GM21737 (cell line): Measurements from ENCODE around the gene COX15.
"Not testable (repeated sequence)": the region's sequence is repeated elsewhere in the genome, so short reads cannot be mapped to it uniquely, and the experiment has no call there.

ENCODE experiments used
- ATAC-seq: cut with Tn5 transposase; IDR thresholded peaks from one replicate; pipeline ENCODE4 v1.9.1; 2021; ENCODE audit warnings: mild to moderate bottlenecking, moderate library complexity; ENCODE audit not compliant: unreplicated experiment

The COX15 gene

DNA sequence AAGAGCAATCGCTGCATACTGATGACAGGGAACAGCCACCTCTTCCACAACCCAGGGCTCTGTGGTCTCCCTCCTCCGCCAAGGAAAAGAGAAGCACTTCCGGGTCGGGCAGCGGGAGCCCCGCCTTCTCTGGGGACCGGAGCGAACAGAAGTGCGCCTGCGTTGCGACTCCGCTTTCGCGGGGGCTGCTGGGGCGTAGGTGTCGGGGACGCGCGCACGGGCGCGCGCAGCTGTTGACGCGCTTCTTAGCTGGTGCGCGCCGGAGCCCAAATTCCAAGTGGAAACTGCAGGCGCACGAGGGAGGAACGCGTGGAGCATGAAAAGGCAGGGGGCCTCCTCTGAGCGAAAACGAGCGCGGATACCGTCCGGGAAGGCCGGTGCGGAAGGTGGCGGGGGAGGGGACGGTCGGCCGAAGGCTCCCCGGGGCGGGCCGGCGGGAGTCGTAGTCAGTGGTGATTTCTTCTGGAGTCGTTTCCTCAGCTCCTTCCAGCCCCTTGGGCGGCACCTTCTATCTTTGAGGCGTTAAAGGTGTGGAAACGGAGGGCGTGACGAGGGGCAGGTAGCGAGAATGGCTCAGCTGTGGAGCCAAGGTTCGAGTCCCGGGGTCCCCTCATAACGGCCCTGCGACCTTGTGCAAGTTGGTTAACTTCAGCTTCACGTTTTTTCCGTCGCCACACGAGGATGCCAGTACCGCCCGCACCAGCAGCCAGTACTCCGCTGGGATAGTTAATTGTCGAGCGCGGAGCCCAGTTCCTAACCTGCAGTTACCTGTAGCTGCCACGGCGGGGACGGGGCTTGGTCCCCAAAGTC is at the start of gene COX15, which contains the start of gene CUTC:
TSS of gene COX15 (minus strand) at position 95 of the 810 bp plus-strand sequence. CDS start at position 17, 78 bp downstream.
TSS of gene CUTC (plus strand) at position 202 of the 810 bp plus-strand sequence. CDS start at position 317, 115 bp downstream.
- peak; percentile 93 for ATAC-seq

DNA sequence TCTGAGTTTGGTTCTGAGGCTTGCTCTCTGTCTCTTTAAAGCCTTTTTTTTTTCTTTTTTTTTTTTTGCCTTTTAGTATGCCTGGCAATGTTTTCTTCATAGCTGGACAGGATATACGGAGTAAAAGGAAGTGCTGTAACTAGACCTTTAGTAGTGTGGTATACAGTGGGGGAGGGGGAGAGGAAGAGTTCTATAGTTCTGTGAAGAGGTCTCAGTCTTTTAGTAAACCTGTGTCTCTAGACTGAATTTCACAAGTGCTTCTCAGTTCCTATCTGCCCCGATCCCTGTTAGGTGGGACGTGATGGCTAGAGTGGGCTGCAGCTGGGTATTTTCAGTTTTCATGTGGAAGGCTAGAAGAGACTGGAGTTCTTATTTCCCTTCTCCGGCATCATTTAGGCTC is 47.4 kb upstream of the COX15 start:
- ATAC-seq = no peak

DNA sequence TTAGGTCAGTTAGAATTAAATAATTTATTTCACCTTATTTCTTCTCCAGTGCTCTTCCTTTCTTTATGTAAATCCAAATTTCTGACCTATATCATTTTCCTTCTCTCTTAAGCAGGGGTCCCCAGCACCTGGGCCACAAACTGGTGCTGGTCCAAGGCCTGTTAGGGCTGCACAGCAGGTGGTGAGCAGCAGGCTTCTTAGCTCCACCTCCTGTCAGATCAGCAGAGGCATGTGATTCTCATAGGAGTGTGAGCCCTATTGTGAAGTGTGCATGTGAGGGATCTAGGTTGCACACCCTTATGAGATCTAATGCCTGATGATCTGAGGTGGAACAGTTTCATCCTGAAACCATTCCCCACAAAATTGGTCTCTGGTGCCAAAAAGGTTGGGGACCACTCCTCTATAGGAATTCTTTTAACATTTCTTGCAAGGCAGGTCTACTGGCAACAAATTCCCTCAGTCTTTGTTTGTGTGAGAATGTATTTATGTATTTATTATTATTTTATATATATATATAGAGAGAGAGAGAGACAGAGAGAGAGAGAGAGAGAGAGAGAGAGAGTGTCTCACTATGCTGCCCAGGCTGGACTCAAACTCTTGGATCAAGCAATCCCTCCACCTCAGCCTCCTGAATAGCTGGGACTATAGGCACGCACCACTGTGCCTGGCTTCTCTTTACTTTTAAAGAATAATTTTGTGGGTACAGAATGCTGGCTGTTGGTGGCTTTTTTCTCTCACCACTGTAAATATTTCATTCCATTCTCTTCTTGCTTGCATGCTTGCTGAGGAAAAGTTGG is 46.2 kb upstream of the COX15 start:
- ATAC-seq = no peak

DNA sequence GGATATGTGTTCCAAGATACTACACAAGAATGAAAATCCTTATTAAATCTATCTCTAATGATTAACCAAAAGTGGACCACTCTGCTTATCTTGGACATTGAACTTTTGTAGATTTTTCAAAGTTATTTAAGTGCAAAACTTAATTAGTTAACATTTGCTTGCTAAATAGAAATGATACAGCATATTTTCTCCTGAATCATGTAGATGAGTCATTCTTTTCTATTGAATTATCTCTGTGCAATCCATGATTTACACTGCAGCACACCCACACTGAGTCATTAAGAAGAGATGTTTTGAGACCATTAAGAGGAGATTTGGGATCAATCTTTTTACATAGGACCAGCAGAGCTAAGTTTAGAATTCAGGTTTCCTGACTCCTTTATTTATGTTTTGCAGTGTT is 43.9 kb upstream of the COX15 start:
- no peak for ATAC-seq

DNA sequence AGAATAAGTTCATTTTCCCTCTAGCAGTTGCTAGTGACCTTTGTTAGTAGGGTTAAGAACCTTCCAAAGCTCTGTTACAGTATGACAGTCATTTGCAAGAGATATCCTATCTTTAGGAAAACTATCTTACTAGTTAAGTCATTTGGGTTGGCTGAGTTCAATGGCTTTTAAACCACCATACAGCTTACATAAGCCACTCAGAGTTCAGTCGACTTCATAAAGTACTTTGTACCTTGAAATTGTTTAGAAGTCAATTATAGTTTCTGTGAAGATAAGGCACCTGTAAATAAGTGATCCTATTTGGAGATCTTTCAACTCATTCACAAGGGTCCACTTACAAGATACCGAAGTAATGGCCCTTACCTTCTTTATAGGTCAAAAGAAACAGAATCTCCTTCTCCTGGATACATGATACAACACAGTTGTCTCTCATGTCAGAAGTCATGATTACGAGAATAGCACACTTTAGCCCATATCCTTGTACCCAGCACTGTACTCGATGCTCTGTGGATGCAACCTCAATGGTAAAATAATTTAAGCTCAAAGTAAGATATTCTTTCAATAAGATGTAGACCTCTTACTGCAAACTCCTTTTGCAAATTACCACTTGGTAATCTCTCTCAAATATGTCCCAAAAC is 38.6 kb upstream of the COX15 start:
- ATAC-seq = no peak

DNA sequence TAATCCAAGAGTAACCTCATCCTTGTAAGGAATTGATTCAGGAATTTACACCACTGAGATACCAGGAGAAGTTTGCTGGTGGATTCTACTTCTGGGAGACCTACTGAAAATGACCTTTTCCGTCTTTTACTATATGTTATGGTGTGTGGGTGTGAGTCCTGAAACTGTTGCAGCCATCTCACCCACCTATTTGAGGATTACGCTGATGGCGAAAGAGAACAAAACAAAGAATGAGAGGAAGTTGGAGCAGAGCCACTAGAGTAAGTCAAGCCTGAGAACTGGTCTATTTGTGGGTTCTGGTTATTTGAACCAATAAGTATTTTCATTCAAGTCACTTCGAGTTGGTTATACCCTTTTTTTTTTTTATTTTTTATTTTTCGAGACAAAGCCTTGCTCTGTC is 37.8 kb upstream of the COX15 start:
- ATAC-seq = no peak

DNA sequence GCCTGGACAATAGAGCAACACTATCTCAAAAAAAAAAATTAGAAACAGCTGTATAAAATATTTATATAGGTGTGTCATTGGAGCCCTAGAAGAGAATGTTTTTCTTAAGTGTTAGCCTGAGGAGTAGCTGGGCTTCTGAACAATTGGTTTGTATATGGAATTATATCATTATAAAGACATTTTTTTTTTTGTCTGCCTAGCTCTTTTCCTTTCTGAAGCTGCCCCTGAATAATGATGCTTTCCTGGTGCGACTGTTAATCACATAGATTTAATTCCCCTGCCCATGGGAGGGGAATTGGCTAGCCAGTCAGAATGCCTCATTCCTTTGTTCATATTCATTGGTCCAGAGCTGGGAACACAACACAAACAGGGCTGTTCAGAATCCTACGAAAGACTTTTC is 36.6 kb upstream of the COX15 start:
- no peak for ATAC-seq

DNA sequence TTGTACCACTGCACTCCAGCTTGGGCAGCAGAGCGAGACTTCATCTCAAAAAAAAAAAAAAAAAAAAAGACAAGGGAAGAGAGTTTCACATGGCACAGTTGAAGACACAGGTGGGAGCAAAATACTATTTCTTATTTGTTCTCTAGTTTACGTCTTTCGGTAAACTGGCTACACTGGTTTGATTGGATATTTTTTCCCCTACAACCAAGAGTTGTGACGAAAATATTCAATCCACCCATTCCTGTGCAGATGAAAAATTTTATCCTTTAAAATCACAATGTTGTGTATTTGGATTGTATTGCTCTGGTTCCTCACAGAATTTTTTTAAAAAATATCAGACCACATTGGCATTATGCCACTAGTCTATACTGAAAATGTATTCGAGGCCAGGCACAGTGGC is 36.0 kb upstream of the COX15 start:
- ATAC-seq = no peak

DNA sequence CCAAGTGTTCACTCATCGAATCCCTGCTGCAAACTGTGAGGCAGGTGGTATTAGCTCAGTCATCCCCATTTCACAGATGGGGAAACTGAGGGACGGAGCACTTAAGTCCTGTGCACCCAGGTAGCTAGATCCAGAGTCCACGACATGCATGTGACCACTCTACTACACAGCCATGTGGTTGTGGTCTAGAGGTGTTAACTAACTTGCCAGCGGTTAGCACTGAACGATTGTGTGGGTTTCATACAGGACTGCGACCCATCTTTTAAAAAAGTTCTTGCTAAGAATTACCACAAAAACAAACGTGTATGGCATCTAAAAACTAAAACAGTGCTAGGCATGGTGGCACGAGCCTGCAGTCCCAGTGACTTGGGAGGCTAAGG is 34.4 kb upstream of the COX15 start:
- ATAC-seq = peak; percentile 75

DNA sequence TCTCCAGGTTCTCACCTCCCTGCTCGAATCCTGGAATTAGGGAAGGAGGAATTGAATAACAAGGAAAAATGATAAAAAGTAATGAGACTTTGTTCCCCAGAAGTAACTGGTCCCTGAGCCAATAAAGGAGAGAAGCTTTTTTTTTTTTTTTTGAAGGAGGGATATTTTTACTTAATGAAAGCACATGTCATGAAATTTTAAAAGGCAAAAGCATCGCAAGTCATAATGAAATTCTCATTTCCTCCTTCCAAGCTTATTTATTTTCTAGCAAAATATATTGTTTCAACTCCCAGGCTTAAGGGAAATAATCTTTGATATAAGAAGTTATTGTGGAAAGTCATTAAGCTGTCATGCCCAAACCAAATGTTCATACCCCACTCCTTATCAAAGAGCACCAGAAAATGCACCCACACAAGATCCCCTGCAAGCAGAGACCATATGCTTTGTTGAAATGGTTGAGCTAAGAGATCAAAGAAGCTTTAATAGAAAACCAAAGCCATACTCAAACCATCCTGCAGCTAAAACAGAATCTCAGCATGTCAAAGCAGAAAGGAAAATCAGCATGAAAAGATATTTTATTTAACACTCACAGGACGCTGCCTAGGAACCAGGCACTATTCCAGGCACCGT is 33.9 kb upstream of the COX15 start:
- peak; percentile 17 for ATAC-seq

DNA sequence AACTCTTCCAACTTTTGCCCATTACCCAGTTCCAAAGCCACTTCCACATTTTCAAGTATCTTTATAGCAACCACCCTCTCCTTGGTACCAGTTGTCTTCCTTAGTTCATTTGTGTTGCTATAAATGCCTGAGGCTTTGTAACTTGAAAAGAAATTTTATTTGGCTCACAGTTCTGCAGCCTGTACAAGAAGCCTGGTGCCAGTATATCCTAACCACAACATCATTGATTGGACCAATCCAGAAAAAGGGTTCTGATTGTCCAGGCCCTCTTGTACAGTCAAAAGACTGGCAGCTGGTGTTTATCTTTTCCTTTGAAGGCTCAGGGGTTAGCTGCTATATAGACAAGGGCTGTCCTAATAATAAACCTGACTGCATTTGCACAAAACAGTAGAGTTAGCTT is 29.4 kb upstream of the COX15 start:
- no peak for ATAC-seq

DNA sequence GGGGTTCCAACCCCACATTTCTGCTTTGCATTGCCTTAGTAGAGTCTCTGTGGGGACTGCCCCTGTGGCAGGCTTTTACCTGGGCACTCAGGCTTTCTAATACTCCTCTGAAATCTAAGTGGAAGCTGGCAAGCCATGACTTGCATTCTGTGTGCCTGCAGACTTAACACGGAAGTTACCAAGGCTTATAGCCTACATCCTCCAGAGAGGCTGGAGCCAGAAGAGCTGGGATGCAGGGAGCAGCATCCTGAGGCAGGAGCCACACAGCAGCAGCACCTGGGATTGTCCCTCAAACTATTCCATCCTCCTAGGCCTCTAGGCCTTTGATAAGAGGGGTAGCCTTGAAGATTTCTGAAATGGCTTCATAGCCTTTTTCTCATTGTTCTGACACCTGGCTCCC is 28.4 kb upstream of the COX15 start:
- no peak for ATAC-seq

DNA sequence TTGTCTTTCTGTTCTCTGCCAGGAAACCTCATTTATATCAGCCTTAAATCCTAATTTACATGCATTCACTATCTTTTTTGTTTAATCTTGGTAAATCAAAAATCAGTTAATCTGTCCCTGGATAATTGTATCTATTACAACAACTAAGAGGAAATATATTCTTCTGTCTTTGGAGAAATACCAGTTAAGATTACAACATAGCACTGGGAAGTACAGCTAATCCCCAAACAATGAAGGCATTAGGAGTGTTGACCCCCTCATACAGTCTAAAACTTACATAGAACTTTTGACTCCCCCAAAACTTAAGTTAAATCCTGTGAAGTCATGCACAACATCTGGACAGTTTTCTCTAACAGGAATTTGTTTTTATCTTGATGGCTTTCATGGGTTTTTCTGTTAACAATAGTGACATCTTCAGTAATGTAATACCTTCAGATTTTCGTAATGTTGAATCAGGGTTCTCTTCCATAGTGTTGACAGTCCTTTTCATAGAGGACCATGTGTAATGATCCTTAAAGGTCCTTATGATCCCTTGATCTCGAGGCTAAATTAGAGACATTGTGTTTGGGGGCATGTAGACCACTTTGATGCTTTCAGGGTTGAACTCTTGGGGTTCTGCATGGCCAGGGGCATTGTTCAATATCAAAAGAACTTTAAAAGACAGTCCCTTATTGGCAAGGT is 26.4 kb upstream of the COX15 start:
- ATAC-seq = no peak

DNA sequence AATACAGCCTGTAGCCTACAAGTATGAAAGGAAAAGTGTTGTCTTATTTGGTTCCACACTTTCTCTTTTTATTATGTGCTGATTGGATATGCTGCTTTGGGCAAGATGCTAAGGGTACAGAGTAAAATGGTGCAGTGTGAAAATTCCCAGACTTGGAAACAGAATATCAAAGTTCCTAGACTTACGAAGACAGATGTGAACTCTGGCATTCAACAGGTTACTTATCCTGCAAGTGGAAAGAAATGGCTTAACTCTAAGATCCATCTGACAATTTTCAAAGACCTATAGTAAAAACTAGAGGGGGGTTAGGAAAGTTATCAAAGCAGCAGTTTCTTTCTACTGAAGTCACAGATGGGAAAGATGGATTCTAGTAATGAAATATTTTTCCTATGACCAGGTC is 24.2 kb upstream of the COX15 start:
- ATAC-seq = no peak

DNA sequence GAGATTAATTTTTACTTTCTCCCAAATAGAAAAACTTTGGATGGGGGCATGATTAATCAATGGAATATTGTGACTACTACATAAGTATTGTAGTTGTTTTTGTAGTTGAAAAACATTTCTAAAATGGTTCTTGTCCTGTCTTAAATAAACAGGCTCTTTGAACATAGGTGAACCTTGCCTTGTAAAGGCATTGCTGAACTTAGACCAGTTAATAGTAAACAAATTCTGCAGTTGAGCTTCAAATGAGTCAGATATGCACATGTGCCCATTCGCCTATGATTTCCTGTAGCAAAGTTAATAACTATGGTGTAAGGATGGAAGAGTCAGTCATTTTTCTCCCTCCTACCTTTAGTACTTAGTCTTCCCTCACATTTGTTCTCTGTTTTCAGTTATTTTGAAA is 22.7 kb upstream of the COX15 start:
- no peak for ATAC-seq

DNA sequence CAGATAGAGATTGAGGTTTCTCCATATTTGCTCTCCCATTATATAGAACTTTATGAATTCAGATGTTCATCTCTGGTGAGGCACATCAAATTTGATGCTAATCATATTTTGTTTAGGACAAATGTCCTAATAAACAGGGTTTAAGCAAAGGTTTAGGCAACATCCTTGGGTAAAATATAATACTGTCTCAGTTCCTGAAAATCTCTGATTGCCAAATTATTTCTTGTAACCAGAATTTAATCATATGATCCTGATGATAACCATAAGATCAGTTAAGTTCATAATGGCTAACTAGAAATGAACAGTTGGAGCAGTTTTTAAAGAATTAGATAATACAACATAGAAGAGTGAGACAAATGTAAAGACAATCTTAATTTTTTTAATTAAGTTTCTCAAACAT is 18.7 kb upstream of the COX15 start:
- ATAC-seq = no peak

DNA sequence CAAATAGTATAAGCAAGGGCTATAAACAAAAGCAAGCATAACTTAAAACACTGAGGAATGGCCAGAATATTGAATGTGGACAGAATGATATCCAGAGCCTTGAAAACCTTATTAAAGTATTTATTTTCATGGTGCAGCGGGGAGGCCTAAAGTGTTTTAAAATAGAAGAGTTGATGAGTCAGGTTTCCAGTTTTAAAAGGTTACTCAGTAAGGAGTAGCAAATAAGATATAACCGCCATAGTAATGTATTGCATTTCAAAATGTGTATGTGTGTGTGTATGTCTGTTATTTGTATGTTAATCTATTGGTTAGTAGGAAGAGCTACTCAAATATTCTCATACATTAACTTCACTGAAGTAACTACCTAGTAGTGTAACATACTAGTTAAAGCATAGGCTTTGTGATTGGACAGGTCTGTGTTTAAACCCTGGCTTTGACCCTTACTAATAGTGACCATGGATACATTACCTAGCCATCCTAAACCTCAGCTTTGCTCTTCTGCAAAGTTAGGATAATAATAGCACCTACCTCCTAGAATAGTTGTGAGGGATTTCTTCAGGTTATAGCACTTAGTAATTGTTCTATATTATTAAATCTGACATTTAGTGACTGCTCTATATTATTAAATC is 17.0 kb upstream of the COX15 start:
- no peak for ATAC-seq

DNA sequence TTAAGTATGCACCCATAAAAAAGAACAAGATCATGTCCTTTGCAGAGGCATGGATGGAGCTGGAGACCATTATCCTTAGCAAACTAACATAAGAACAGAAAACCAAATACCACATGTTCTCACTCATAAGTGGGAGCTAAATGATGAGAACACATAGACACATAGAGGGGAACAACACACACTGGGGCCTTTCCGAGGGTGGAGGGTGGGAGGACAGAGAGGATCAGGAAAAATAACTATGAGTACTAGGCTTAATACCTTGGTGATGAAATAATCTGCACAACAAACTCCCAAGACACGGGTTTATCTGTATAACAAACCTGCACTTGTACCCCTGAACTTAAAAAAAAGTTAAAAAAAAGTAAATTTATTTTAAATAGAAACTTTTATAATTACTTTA is 14.2 kb upstream of the COX15 start:
- not testable (repeated sequence) for ATAC-seq

DNA sequence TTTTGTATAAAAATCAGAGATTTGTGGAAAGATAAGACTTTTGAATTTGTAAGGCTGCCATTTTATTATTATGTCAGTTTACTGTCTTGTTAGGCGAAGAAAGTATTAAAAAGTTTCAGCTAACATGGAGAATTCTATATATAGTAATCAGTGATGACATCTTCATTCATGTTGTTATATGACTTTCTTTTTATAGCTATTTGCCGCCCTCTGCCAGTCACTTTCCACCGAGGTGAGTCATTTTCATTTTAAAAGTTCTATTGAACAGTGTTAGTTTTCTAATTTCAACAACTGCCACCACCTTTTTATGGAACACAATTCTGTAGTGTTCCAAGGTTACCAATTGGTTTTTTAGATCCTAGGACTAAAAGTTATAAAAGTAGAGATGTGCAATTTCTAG is 11.9 kb upstream of the COX15 start:
- no peak for ATAC-seq

DNA sequence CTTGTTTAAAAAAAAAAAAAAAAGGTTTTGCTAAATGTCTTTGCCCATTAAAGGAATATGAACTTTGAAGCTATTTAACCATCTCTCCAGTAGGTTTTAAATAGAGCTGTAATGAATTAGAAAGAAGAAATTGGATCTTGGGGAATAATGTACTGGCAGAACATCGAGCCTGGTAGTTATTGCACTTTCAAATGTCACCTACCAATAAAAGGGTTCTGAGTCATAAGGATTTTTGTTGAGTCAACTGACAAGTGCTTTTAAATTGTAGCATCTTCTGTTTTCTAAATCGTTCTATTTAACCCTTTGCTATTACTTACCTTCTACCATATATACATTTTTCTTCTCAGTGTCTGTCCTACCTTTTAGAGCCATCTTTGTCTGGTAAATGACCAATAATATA is 10.8 kb upstream of the COX15 start:
- no peak for ATAC-seq
